HL-60/S4 treated with phorbol 12-myristate 13-acetate at 8.2 ng/mL for 4 days and 3 days (cell line): ENCODE data around the gene BACH2.

Experiments used
- in situ Hi-C: fragments of 300-500 bp; cut with MboI; formaldehyde crosslinking; loops from 2 replicates; pipeline ENCODE4 v1.15.0; 2022; ENCODE audit warnings: low sequenced_read_pairs

The BACH2 gene

DNA sequence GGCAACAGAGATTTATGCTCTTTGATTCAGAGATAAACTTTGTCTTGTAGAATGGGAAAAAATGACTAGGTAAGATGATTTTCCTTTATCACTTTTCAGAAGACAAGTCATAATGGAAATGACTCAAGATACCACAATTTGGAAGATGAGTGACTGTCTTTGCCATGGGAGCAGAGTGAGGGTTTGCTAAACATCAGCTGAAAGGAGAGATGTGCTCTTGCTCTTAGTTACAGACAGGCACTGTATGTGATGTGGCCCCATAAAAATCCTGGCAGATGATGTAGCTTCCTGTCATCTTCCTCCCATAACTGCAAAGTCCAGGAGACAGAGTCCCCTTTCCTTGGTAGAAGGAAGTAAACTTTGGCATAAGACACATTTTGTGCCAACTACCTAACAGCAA lies 47.6 kb downstream of the BACH2 start:
- in situ Hi-C loops, result no loop called here

DNA sequence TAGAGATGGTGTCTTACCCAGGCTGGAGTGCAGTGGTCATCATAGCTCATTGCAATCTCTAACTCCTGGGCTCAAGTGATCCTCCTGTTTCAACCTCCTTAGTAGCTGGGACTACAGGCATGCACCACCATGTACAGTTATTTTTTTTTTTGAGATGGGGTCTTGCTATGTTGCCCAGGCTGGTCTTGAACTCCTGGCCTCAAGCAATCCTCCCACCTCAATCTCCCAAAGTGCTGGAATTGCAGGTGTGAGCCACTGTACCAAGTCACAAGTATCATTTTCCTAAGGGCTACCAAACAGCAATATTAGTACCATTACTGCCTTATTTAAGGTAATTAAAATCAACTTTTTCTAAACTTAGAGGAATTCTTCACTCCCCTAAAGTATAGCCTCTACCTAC lies 49.4 kb downstream of the BACH2 start:
- in situ Hi-C loops, result no loop called here

DNA sequence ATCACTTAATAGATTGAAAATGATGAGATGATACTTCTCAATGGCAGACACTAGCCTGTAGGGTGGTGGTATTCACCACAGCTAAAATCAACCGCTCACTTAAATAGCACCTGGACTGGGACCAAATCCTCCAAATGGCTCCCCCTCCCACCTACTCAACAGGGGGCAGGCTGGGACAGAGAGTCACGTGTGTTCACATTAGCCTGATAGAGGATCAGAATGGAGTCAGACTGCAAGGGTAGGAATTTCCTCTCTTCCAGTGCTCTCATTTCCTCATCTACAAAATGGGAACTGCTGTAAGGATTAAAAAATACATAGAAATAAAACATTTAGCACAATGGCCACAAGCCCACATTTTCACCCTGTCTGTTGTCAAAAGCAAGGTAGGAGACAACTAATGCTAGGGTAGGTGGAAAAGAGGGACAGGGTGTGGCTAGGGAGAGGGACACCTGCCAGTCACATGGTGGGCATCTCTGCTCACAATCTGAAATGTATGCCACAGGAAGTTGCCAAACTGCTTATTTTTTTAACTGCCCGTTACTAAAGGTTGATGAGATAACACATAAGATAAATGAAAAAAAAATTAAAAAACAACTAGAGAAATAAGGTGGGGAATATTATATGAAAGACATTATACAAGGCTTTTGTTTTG lies 55.3 kb downstream of the BACH2 start:
- in situ Hi-C loops, result no loop called here

GRCh38 chr6:90238496-90239266 lies 58.0 kb downstream of the BACH2 start:
- in situ Hi-C loops, result no loop called here

DNA sequence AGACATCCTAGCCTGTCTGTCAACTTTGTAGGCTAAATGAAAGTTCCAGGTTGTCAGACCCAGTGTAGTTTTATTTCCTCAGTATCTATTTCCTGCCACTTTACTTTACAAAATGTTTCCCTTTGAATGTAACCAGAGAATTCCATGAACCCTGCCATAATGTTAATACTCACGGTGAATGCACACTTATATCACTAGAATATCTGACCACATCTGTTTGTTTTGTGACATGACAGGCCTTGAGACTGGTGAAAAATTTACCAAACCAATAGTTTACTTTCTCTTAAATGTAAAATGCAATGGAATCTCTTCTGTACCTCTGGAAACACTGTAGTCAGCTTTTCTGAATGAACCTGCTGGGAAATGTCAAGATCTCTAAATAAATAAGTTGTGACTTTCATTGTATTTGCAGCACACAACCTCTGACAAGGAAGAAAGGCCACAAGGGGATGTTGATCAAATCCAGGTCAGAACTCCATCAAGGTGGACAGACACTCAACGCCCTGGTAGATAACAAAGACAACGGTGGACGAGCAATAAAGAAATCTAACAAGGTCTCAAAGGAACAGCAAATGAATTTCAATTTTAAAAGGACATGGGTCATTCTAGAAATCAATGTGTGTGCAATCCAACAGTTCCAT lies 59.2 kb downstream of the BACH2 start:
- in situ Hi-C loops, result no loop called here

GRCh38 chr6:90233994-90234393 lies 62.6 kb downstream of the BACH2 start:
- in situ Hi-C loops, result no loop called here

- in situ Hi-C loops, result no loop called here
Measured at GRCh38 chr6:90233213-90233612, 63.4 kb downstream of the BACH2 start.

- in situ Hi-C loops, result no loop called here
Measured at GRCh38 chr6:90231798-90232197, 64.8 kb downstream of the BACH2 start.

DNA sequence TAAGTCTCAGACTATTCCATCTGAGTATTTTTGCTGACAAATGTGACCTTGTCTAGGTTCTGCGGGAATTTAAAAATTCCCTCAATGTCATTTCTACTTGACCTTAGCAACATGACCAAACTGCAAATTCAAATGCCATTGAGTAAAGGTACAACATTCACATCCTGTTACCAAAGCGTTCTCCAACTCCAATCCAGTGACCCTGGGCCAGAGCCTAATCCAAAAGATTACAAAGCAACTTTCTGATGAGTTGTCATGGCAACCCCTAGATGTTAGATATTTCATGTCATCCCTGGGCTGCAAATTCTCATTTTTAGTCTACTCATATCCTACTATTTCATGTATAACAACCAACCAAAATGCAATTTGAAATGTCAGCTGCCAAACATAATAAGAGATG lies 65.3 kb downstream of the BACH2 start:
- in situ Hi-C loops, result no loop called here

DNA sequence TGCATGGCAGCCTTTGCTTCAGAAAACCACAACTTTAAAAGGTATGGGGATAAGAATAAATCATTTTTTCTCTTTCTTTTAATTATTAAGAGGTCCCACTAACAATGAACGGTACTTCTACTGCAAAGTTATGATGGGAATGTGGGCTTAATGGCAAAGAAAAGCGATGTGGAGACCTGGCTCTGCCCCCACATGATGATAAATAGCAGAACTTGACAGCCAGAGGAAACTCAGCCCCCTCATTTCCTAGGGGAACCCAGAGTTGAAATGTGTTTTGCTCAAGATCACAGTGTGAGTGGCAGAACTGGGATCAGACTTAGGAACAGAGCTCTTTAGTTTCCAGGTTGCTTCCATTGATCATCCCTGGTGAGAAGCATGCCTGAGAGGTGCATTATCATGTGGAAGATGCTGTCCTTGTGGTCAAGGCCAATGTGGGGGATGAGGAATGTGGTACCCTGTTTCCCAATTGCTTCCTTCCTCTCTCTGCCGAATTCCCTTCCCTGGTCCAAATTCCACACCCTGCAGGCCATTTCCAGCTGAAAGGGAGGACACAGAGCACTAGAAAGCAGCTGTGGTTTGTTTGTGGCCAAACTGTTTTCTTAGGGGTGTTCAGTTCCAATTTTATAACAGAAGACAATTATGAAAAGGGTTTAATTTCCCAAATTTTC lies 66.0 kb downstream of the BACH2 start:
- in situ Hi-C loops, result no loop called here

DNA sequence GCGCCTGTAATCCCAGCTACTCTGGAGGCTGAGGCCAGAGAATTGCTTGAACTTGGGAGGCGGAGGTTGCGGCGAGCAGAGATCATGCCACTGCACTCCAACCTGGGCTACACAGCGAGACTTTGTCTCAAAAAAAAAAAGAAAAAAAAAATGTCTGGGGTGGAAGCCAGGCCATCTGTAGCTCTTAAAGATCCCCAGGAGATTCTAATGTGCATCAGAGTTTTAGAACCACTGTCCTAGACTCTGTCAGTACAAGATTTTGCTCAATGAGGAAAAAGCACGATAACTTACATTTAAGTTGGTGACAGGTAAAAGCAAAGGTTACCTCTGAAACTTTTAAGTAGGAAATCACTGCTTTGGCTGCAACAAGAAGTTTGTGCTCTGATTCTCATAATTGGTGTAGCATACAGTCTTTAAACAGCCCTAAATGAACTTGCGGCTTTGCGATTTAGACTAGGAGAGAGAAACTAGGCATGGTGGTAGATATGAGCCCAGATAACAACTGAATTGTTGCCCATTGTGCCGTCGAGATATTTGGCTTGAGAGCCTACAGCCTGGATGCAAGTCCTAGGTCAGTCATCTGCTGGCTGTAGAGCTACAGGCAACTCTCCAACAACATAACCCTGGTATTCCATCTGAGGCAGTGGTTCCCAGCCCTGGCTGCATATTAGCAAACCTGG lies 67.2 kb downstream of the BACH2 start:
- in situ Hi-C loops, result no loop called here

- in situ Hi-C loops, result no loop called here
Measured at GRCh38 chr6:90227673-90228072, 69.0 kb downstream of the BACH2 start.

GRCh38 chr6:90227213-90227612 lies 69.4 kb downstream of the BACH2 start:
- in situ Hi-C loops, result no loop called here

GRCh38 chr6:90226257-90226656 lies 70.4 kb downstream of the BACH2 start:
- in situ Hi-C loops, result no loop called here

DNA sequence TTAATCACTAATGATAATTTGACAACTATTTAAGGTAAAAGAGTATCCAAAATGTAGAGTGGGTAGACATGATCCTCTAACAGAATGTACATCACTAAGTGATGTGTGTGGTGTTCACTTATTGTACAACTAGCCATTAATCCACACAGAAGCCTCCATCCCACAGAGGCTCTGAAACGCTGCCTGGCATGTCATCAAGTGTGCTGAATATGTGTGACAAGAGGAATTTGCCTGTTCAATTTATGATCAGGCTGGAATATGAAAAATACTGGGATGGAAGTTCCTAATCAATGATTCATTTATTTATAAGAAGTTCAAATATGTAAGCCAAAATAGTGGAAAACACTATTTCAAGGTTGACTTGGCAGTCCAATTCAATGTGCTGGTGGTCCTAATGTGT lies 72.4 kb downstream of the BACH2 start:
- in situ Hi-C loops, result no loop called here

- in situ Hi-C loops, result no loop called here
Measured at GRCh38 chr6:90222724-90223198, 73.9 kb downstream of the BACH2 start.

GRCh38 chr6:90222008-90222407 lies 74.6 kb downstream of the BACH2 start:
- in situ Hi-C loops, result no loop called here

- in situ Hi-C loops, result no loop called here
Measured at GRCh38 chr6:90221403-90221802, 75.2 kb downstream of the BACH2 start.

DNA sequence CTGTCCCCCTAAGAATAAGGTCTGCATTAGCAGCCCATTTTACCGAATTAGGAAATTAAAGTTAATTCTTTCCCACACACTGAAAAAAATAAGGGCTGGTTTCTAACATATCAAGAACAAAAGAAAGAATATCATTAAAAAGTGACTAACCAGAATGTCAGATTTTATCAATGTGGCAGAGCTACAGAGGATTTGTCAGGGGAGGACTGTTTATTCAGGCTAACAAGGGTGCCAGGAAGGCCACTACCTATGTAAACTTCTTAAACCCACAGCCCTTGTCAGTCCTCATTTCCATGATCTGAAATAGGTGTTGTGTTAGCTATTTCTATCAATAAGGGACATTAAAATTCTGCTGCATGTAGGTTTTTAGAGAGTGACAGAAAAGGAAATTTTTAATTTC lies 76.4 kb downstream of the BACH2 start:
- in situ Hi-C loops, result no loop called here

GRCh38 chr6:90219209-90219985 lies 77.2 kb downstream of the BACH2 start:
- in situ Hi-C loops, result no loop called here
